GM10248 (cell line): Measurements from ENCODE around the gene SULT1A2.

Experiments used
- CTCF ChIA-PET: fragments of 300-600 bp; sonication (Branson Sonifier 250); formaldehyde crosslinking; extraction: SDS; loops from one replicate; lab custom pipeline; 2021; ENCODE audit warnings: antibody characterized with exemption; lab: Yijun Ruan, JAX
- POLR2A ChIA-PET: fragments of 350-650 bp; sonication (Branson Sonifier 250); formaldehyde crosslinking; extraction: SDS; loops from one replicate; lab custom pipeline; 2020; ENCODE audit warnings: antibody characterized with exemption; lab: Yijun Ruan, JAX
- DNase-seq: peaks from one replicate; pipeline ENCODE4 v3.0.0; 2012; ENCODE audit errors: extremely low spot score
- TF ChIP-seq, protein P1 (sequence below): IDR thresholded peaks from 2 replicates; pipeline ENCODE4 v1.5.1; 2012; ENCODE audit warnings: mild to moderate bottlenecking, low read depth; ENCODE audit errors: extremely low read depth, missing control alignments, control extremely low read depth

SULT1A2 gene

DNA sequence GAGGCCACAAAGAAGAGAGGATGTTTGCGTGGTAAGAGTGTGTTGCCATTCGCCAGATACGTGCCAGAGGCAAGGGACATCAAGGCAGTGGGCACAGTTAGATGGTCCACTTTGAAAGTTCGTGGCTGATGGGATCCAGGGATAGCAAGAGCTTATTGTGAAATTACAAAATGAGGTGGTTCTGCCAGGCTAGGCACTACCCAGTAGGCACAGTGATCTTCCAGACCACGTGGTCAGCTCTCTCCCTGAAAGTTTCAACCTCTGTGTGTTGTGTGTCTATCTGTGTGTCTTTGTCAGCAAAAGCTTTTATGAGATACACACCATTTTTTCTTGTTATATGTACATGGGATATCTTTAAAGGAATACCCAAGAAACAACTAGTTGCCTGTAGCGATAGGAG is 33.6 kb downstream of the SULT1A2 start:
- TF ChIP-seq, protein P1, sequence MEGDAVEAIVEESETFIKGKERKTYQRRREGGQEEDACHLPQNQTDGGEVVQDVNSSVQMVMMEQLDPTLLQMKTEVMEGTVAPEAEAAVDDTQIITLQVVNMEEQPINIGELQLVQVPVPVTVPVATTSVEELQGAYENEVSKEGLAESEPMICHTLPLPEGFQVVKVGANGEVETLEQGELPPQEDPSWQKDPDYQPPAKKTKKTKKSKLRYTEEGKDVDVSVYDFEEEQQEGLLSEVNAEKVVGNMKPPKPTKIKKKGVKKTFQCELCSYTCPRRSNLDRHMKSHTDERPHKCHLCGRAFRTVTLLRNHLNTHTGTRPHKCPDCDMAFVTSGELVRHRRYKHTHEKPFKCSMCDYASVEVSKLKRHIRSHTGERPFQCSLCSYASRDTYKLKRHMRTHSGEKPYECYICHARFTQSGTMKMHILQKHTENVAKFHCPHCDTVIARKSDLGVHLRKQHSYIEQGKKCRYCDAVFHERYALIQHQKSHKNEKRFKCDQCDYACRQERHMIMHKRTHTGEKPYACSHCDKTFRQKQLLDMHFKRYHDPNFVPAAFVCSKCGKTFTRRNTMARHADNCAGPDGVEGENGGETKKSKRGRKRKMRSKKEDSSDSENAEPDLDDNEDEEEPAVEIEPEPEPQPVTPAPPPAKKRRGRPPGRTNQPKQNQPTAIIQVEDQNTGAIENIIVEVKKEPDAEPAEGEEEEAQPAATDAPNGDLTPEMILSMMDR, result no peak
- no peak for DNase-seq
- ChIA-PET CTCF (no interaction called here), POLR2A (no interaction called here)

DNA sequence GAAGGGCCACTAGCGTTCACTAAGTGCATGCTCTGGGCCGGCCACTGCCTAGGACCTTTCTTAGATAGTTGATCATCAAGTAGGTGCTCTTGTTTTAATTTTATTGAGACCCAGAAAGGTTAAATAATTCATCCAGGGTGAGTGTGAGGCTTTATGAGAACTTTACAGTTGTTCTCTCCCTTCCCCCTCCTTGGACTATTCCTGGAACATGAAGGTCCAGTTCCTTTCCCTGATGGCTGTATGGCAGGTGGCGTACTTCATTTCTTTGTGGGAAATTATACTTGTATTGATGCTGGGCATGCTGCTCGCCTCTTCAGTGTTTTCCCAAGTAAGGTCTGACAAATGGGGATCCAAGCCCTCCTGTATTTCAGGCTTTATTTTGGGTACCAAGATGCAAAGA is 34.7 kb downstream of the SULT1A2 start:
- TF ChIP-seq, protein P1, result no peak
- POLR2A ChIA-PET, result no interaction called here
- CTCF ChIA-PET, result no interaction called here
- DNase-seq, result no peak

- ChIA-PET CTCF (no interaction called here), POLR2A (no interaction called here)
- DNase-seq, result no peak
- TF ChIP-seq, protein P1, result no peak
Measured at GRCh38 chr16:28561557-28562187, 35.2 kb downstream of the SULT1A2 start.

GRCh38 chr16:28558456-28558855 is 38.4 kb downstream of the SULT1A2 start:
- TF ChIP-seq, protein P1, result no peak
- DNase-seq, result no peak
- CTCF ChIA-PET, result no interaction called here
- POLR2A ChIA-PET, result no interaction called here

- CTCF ChIA-PET, result interaction anchor here (1.2 to 1.7 kb wide), 3 partner anchors 12 to 60 kb away, joined by 3 to 5 read pairs (median 4); no protein-coding TSS in a partner anchor
- POLR2A ChIA-PET, result no interaction called here
- DNase-seq, result no peak
- TF ChIP-seq, protein P1, result no peak
Measured at GRCh38 chr16:28556914-28557320, 39.9 kb downstream of the SULT1A2 start.

DNA sequence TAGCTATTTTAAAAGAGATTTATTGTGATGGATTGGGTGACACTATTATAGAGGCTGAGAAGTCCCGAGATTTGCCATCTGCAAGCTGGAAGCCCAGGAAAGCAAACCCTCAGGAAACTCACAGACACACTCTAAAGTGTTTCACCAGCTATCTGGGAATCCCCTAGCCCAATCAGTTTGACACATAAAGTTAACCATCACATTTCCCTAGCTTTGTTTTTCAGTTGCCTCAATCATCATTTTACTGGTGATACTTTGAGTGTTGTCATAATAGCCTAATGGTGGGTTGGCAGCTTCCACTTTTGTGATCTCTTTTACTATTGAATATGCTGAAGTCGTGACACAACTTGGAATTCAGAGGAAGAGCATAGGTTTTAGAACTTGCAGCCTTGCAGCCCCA is 41.3 kb downstream of the SULT1A2 start:
- no peak for DNase-seq
- ChIA-PET POLR2A (no interaction called here), CTCF (interaction anchor here (0.8 to 2.5 kb wide), 5 partner anchors 13 to 277 kb away, joined by 3 to 7 read pairs (median 4); partner anchors contain the start of gene CLN3)
- TF ChIP-seq, protein P1, result no peak
